Stomach smooth muscle (tissue), 2 donors: ENCODE data around the gene GABBR1.

Experiments used
- H3K27ac ChIP-seq: one replicate; pipeline ENCODE4 v1.7.0; 2013; ENCODE audit warnings: mild to moderate bottlenecking, low read length, inconsistent platforms
- H3K27me3 ChIP-seq, 2 donors: one replicate each; pipeline ENCODE4 v1.7.0; 2013; ENCODE audit warnings: low read length in 2 of 2; ENCODE audit not compliant: insufficient read depth in 2 of 2, control insufficient read depth in 1 of 2
- H3K36me3 ChIP-seq, 2 donors: one replicate each; pipeline ENCODE4 v1.7.0; 2013; ENCODE audit warnings: low read length in 2 of 2; ENCODE audit not compliant: control insufficient read depth in 2 of 2, insufficient read depth in 2 of 2
- H3K4me1 ChIP-seq: one replicate; pipeline ENCODE4 v1.7.0; 2013; ENCODE audit warnings: low read length; ENCODE audit not compliant: control insufficient read depth, insufficient read depth
- H3K4me3 ChIP-seq, 2 donors: one replicate each; pipeline ENCODE4 v1.7.0; 2013; ENCODE audit warnings: low read length in 2 of 2
- H3K9ac ChIP-seq, 2 donors: one replicate each; pipeline ENCODE4 v1.7.0; 2013; ENCODE audit warnings: low read length in 2 of 2, mild to moderate bottlenecking in 1 of 2
- H3K9me3 ChIP-seq, 2 donors: one replicate each; pipeline ENCODE4 v1.7.0; 2013; ENCODE audit warnings: low read length in 2 of 2; ENCODE audit not compliant: control insufficient read depth in 2 of 2
- donor health status: healthy.
- donor health status: Pancreatic carcinoma.

GABBR1 gene

DNA sequence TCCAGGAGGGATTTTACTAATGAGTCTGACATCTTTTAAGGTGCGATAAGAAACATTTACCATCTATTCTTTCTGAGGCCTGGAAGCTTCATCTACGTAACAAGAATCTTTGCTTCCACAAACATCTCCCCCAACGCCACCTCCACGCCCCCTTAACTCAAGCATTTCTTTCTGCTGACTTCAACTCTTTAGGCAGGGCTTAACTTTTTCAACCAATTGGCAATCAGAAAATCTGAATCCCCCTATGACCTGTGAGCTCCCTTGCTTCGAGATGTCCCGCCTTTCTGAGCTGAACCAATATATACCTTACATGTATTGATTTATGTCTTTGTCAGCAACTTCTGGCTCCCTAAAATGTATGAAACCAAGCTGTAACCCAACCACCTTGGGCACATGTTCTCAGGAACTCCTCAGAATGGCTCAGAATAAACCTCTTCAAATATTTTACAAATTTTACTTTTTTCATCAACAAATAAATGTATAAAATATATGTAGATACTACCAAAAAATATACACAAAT is 36.5 kb downstream of the GABBR1 start:
- Histone ChIP-seq H3K9ac (no peak overlapping the region), H3K27ac (no peak overlapping the region), H3K27me3 (peaks cover 0 to 2% of the 10 kb centered on the region in 2 donors), H3K4me1 (peaks cover 7% of the 10 kb centered on the region), H3K4me3 (no peak overlapping the region), H3K9me3 (no peaks in the 10 kb centered on the region), H3K36me3 (no peaks in the 10 kb centered on the region)

DNA sequence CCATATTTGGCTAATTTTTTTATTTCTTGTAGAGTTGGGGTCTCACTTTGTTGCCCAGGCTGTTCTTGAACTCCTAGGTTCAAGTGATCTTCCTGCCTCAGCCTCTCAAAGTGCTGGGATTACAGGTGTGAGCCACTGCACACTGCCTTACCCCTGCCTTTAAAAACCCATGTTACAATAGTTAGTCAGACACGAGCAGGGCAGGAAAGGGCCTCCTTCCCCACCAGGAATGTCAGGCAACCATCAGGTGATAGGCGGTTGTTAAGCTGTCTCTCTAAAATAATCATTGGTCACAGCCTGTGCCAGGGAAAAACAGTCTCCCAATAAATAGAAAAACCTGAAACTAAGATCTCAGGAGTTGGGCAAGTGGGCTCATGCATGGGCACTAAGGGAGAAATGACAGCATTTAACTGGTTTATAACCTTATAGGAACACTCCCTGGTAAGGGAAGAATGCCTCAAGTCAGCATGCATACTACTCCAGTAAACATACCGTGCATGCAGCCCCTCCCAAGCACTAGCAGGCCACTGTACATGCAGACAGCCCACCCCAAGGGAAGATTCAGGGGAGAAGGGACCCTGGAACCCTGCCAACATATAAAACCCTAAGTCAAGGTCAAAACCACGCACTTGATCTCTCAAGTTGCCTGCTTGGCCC is 39.7 kb downstream of the GABBR1 start:
- Histone ChIP-seq H3K4me3 (no peak overlapping the region), H3K9ac (no peak overlapping the region), H3K9me3 (no peaks in the 10 kb centered on the region), H3K36me3 (no peaks in the 10 kb centered on the region), H3K27ac (no peak overlapping the region), H3K27me3 (peaks cover 0 to 2% of the 10 kb centered on the region in 2 donors), H3K4me1 (peaks cover 7% of the 10 kb centered on the region)

DNA sequence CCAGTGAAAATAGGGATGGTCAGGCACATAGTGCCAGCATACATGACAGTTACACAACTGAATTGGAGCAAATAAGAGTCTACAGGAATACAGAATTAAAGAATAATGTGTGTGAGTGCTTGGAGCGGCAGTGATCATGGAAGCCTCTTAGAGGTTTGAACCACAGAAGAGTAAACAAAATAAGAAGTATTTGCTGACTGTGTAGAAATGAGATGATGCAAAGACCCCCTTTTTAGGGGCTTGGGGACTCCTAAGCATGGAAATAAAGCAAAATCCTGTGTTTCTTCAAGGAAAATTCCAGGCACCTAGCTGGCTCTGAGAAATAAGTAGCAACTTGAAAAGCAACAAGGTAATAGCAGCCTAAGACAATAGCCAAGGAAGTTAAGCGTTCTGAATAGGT is 41.3 kb downstream of the GABBR1 start:
- H3K4me1 ChIP-seq, result peaks cover 7% of the 10 kb centered on the region
- H3K27me3 ChIP-seq, result peaks cover 0 to 2% of the 10 kb centered on the region in 2 donors
- no peaks in the 10 kb centered on the region for H3K9me3 ChIP-seq
- no peak overlapping the region for H3K27ac ChIP-seq
- H3K9ac ChIP-seq, result no peak overlapping the region
- H3K4me3 ChIP-seq, result no peak overlapping the region
- no peaks in the 10 kb centered on the region for H3K36me3 ChIP-seq

DNA sequence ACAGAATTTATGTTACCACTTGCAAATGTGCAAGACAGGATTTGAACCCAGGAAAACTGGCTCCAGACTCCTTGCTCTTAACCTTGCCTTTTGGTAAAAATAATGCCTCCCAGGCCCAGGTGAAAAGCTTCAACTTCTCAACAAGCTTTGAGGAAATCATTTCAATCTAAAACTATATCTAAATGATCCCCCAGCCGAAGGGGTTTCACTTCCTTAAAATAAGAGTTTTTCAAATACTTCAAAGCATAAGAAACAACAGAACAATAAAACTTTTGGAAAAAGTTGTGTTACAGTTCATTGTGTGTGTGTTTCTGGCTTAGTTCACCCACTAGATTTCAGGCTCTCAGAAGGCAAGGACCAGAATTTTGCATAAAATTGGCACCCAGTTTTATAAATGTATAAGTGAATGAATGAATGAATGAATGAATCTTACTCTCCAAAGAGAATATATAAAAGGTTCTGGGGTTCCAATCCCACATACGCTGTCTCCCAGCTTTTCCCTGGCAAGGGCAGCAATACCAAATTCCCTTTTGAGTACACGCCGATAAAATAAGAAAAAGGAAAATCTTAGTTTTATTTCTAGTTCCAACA is 42.7 kb downstream of the GABBR1 start:
- no peaks in the 10 kb centered on the region for H3K36me3 ChIP-seq
- no peak overlapping the region for H3K4me3 ChIP-seq
- peaks cover 7% of the 10 kb centered on the region for H3K4me1 ChIP-seq
- H3K9me3 ChIP-seq, result no peaks in the 10 kb centered on the region
- peaks cover 0 to 2% of the 10 kb centered on the region in 2 donors for H3K27me3 ChIP-seq
- H3K27ac ChIP-seq, result no peak overlapping the region
- no peak overlapping the region for H3K9ac ChIP-seq

DNA sequence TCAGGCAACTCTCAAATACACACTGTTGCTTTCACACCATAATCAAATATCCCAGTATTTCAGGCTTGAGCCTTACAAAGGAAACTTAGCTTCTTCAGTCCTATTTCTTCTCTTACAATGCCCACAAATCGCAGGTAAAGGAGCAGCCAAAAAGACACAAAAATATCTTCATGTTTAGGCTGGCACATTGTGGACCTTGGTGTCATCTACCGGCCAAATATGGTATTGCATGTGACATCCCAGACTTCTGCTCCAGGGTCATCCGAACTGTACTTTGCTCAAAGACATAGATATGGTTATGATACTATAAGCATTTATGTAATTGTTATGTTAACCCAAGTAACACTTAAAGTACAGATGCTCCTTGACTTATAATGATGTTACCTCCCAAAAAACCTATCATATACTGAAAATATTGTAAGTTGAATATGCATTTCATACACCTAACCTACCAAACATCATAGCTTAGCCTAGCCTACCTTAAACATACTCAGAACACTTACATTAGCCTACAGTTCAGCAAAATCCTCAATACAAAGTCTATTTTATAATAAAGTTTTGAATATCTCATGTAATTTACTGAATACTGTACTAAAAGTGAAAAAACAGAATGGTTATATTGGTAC is 43.4 kb downstream of the GABBR1 start:
- H3K9me3 ChIP-seq, result no peaks in the 10 kb centered on the region
- peaks cover 0 to 2% of the 10 kb centered on the region in 2 donors for H3K27me3 ChIP-seq
- no peak overlapping the region for H3K4me3 ChIP-seq
- H3K9ac ChIP-seq, result no peak overlapping the region
- peaks cover 7% of the 10 kb centered on the region for H3K4me1 ChIP-seq
- no peaks in the 10 kb centered on the region for H3K36me3 ChIP-seq
- no peak overlapping the region for H3K27ac ChIP-seq

DNA sequence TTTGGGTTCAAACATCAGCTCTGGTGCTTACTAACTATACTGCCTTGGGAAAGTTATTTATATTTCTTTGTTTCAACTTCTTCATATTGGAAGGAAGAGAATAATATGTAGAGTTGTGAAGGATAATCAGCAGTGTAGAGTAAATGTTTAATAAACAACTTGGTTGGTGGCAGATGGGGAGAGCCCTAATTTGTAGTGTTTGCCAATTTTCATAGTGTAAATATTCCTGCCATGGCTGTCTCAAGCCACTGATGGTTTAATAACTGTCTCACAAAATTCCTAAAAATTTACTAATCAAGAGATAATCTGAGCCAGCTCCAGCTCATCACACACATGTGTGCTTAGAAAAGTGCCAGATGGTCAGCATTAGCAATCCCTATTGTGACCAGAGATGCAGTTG is 48.2 kb downstream of the GABBR1 start, which contains the start of gene OR2H2:
Gene OR2H2, plus strand, starts transcription at position 301 of the 400 bp plus-strand sequence. CDS start 2,824 bp downstream, outside the sequence.
- no peaks in the 10 kb centered on the region for H3K36me3 ChIP-seq
- no peak within 1 kb of the TSS for H3K9ac ChIP-seq
- no peak within 1 kb of the TSS for H3K27ac ChIP-seq
- H3K4me3 ChIP-seq, result no peak within 1 kb of the TSS
- H3K27me3 ChIP-seq, result peaks cover 4 to 10% of the 10 kb centered on the region in 2 donors
- no peaks in the 10 kb centered on the region for H3K4me1 ChIP-seq
- H3K9me3 ChIP-seq, result no peaks in the 10 kb centered on the region

DNA sequence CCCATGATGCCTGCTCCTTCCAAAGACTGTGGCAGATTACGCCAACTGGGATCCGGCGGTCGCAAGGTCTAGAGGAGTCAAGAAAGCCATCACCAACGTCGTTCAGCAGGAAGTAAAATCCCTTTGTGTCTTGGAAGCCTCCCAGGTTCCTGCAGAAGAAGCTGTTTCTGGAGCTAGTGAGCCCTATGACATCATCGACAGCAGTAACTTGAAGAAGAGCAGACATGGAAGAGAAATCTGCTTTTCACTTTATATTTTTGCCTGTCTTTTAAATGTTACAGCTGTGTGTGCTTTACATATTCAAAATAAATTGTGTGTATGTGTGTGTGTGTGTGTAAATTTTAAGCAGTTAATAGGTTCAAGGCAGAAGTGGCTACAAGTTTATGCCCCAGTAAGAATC is 55.4 kb downstream of the GABBR1 start:
- no peak overlapping the region for H3K27ac ChIP-seq
- H3K4me3 ChIP-seq, result no peak overlapping the region
- no peaks in the 10 kb centered on the region for H3K9me3 ChIP-seq
- no peaks in the 10 kb centered on the region for H3K4me1 ChIP-seq
- peaks cover 4 to 12% of the 10 kb centered on the region in 2 donors for H3K27me3 ChIP-seq
- H3K36me3 ChIP-seq, result no peaks in the 10 kb centered on the region
- H3K9ac ChIP-seq, result no peak overlapping the region

DNA sequence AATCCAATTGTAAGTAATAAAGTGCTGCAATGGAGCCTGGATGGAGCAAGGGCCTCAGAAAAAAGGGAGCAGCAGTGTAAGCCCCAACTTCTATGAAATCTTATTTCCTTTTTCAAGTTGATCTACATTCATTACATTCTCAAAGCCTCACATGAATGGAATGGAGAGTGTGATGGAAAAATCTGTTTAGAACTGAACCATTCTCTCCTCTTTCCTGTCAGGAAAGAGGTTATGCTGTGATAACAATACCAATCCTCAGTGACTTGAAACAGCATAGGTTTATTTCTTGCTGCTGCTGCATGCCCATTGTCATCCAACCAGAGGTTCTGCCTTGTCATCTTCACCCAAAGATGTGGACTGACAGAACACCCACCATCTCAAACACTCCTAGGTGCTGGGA is 56.9 kb downstream of the GABBR1 start:
- Histone ChIP-seq H3K36me3 (no peaks in the 10 kb centered on the region), H3K9me3 (no peaks in the 10 kb centered on the region), H3K9ac (no peak overlapping the region), H3K27me3 (peaks cover 6 to 12% of the 10 kb centered on the region in 2 donors), H3K4me3 (no peak overlapping the region), H3K4me1 (no peaks in the 10 kb centered on the region), H3K27ac (no peak overlapping the region)

DNA sequence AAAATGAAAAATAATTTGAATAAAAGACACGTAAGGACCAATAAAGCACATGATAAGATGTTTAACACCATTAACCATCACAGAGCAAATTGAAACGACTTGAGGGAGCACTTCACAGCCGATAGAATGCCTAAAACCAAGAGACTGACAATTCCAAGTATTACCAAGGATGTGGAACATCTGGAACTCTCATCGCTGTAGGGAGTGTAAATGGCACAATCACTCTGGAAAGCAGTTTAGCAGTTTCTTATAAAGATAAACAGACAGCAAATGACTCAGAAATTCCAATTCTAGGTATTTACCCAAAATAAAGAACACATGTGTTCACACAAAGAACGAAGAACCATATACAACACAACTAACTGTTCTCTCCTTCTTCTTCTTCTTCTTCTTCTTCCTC is 65.0 kb downstream of the GABBR1 start:
- no peaks in the 10 kb centered on the region for H3K4me1 ChIP-seq

DNA sequence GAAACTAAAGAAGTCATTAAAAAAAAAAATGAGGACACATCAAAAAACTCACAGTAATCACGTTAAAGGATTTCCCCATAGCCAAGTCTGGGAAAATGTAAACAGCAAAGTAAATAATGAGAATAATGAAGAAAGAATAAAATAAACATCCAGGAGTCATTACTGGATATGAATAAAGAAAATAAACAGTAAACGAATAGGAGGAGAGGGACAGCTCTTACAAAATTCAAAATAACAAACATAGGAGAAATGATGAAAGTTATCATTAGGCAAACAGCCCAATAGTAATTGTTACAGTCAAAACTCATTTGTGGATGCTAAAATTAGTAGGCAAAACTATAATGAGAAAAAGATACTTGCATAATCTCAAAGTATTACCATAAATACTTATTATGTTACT is 65.4 kb downstream of the GABBR1 start:
- no peaks in the 10 kb centered on the region for H3K4me1 ChIP-seq
- no peak overlapping the region for H3K4me3 ChIP-seq
- no peaks in the 10 kb centered on the region for H3K9me3 ChIP-seq

More for the DNA sequence above, 65.0 kb downstream of the GABBR1 start:
- Histone ChIP-seq H3K36me3 (no peaks in the 10 kb centered on the region), H3K4me3 (no peak overlapping the region), H3K27ac (no peak overlapping the region), H3K27me3 (peaks cover 0 to 2% of the 10 kb centered on the region in 2 donors), H3K9me3 (no peaks in the 10 kb centered on the region), H3K9ac (no peak overlapping the region)

More for the DNA sequence above, 65.4 kb downstream of the GABBR1 start:
- peaks cover 0 to 2% of the 10 kb centered on the region in 2 donors for H3K27me3 ChIP-seq
- no peak overlapping the region for H3K27ac ChIP-seq
- no peaks in the 10 kb centered on the region for H3K36me3 ChIP-seq
- no peak overlapping the region for H3K9ac ChIP-seq
